HG02938 (cell line): ENCODE measurements around the gene NSMCE1.
"Not testable (repeated sequence)": the region's sequence is repeated elsewhere in the genome, so short reads cannot be mapped to it uniquely, and the experiment has no call there.

Source experiments
- ATAC-seq: cut with Tn5 transposase; IDR thresholded peaks from one replicate; pipeline ENCODE4 v1.9.1; 2021; ENCODE audit warnings: mild to moderate bottlenecking, moderate library complexity; ENCODE audit not compliant: unreplicated experiment

NSMCE1 gene

GRCh38 chr16:27220527-27220926, 48.0 kb downstream of the NSMCE1 start:
- ATAC-seq = no peak

DNA sequence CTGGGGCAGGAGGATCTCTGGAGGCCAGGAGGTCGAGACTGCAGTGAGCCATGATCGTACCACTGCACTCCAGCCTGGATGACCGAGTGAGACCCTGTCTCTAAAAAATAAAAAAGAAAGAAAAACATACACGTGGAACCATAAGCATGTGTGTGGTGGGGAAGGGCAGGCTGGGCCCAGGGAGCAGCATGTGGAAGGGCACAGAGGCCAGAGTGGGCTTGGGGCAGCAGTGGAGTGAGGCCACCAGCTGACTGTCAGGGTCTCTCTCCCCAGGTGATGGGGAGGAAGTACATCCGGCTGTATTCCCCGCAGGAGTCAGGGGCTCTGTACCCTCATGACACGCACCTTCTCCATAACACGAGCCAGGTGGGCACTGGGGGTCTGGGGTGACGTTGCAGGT, 48.5 kb downstream of the NSMCE1 start:
- ATAC-seq = no peak

DNA sequence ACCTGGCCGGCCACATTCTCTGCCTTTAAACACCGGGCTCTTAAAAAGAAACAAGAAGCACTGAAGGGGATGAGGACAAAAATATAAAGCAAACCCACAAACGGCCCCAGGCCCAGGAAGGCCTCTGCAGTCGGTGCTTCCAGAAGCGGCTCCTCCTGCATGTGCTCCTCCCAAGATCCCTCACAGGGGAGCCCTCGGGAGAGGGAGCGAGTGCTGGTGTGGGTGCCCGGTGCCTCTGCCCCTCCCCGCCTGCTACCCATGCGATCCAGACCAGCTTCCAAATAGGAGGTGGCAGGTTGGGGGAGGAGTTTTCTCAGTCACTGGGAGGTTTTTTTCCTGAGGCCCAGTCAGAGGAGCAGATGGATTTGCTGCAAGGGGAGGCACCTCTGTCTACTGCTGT, 49.4 kb downstream of the NSMCE1 start:
- no peak for ATAC-seq

GRCh38 chr16:27218756-27219155, 49.8 kb downstream of the NSMCE1 start:
- no peak for ATAC-seq

GRCh38 chr16:27217256-27217655, 51.3 kb downstream of the NSMCE1 start:
- ATAC-seq = no peak

DNA sequence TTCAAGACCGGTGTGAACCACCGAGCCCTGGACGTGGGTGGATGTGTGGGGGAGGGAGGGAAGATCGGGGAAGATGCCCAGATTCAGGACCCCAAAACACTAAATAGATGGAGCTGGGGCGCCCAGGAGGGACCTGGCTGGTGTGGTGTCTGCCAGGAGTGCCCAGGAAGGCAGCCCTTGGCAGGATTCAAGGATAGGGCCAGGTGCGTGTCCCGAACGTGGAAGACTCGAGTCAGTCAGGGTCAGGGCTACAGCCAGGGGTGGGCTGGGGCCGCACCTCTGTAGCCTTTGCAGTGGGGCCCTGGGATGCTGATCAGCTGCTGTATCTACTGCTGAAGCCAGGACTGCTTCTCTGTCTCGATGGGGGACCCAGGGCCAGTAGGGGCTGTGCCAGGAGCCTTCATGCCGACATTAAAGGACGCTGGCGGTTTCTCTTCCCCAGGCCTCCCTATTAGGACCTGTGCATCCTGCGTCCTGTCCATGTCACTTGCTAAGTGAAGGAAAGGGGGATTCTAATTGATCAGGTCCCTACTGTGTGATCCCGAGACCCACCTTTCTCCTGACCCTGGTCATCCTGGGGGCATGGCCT, 52.2 kb downstream of the NSMCE1 start:
- no peak for ATAC-seq

GRCh38 chr16:27215660-27216059, 52.9 kb downstream of the NSMCE1 start:
- ATAC-seq = no peak

GRCh38 chr16:27214084-27214961, 54.2 kb downstream of the NSMCE1 start:
- ATAC-seq = no peak

- ATAC-seq = no peak
Measured at GRCh38 chr16:27211026-27211425, 57.5 kb downstream of the NSMCE1 start.

GRCh38 chr16:27210174-27210573, 58.4 kb downstream of the NSMCE1 start:
- ATAC-seq = no peak

- no peak for ATAC-seq
Measured at GRCh38 chr16:27209591-27209990, 59.0 kb downstream of the NSMCE1 start.

DNA sequence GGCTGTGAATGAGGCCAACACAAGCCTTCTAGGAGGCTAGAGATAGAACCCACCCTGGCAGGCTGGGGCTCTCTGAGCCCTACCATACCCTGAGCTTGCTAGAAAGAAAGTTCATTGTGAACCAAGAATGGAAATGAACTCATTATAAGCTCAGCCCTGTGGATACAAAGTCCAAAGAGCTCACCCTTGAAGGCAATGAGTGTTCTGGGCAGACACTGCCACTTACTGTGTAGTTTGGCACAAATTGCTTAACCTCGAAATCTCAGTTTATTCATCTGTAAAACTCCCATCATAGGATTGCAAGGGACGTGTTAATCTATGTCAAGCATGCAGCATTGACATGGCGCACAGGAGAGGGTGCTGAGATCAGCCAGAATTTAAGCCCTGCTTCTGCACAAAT, 59.8 kb downstream of the NSMCE1 start:
- no peak for ATAC-seq

DNA sequence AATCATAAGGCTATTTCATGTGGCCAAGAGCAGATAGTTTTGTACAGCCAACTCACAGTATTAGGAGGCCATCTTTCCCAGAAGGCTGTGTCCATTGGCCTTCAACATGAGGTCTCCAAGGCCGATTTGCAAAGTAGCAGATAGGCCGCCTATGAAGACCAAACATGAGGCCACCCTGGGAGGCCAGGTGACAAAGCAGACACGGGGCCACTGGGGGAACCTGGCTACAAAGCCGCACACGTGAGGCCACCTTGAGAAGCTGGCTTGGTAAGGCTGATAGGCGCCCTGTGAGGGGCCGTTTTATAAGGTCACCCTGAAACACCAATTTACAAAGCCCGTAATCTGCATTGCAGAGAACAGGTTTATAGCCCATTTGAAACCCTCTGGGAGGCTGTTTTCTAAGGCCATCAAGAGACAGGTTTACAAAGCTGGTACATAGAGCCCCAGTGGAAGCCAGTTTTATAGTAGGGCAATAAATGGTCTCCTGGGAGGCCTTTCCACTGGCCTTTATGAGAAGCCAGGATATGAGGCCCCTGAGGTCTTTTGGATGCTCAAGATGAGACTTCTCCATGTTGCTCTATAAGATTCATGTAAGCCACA, 60.4 kb downstream of the NSMCE1 start:
- no peak for ATAC-seq

DNA sequence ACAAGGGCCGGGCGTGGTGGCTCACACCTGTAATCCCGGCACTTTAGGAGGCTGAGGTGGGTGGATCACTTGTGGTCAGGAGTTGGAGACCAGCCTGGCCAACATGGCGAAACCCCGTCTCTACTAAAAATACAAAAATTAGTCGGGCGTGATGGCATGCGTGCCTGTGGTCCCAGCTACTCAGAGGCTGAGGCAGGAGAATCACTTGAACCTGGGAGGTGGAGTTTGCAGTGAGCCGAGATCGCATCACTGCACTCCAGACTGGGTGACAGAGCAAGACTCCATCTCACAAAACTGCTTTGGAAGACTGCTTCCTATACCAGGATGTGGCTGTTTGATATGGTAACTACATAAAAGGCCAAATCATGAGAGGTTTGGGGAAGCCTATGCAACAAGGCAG, 61.5 kb downstream of the NSMCE1 start:
- not testable (repeated sequence) for ATAC-seq

DNA sequence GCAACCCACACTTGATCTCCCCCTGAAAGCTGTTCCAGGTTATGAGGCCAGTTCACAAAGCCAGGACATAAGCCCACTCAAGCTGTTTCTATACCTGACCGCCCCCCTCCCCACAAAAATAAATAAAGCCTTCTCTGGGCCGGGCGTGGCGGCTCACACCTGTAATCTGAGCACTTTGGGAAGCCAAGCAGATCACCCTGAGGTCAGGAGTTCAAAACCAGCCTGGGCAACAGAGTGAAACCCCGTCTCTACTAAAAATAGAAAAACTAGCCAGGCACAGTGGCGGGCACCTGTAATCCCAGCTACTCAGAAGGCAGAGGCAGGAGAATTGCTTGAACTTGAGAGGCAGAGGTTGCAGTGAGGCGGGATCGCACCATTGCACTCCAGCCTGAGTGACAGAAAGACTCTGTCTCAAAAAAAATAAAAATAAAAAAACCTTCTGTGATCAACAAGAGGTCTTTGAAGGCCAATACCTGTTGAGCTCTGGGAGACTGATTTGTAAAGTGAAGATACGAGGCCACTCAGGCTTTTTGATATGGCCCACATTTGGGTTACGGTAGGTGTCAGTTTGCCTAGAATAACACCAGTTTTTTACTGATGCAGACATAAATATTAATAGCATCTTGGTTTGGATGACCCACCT, 63.0 kb downstream of the NSMCE1 start:
- ATAC-seq = no peak

DNA sequence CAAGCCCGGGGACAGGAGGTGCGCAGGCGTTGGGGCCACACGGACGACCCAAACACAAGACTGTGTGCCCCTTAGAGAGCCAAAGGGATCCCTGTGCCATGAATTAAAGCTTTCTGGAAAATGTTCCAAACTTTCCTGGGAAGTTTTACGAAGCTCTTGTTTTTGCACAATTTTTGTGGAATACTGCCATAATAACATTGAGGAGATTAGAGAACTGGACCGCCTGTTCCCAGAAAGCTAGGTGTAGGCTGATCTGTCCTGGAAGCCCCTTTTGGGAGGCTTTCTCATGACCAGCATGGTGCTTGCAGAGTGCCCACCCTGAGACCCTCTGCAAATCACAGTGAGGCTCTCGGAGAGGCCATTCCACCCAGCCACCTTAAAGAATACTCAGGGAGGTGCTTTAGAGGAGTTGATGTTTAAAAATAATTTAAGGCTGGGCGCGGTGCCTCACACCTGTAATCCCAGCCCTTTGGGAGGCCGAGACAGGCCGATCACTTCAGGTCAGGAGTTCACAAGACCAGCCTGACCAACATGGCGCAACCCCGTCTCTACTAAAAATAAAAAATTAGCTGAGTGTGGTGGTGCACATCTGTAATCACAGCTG, 64.2 kb downstream of the NSMCE1 start:
- ATAC-seq = no peak

DNA sequence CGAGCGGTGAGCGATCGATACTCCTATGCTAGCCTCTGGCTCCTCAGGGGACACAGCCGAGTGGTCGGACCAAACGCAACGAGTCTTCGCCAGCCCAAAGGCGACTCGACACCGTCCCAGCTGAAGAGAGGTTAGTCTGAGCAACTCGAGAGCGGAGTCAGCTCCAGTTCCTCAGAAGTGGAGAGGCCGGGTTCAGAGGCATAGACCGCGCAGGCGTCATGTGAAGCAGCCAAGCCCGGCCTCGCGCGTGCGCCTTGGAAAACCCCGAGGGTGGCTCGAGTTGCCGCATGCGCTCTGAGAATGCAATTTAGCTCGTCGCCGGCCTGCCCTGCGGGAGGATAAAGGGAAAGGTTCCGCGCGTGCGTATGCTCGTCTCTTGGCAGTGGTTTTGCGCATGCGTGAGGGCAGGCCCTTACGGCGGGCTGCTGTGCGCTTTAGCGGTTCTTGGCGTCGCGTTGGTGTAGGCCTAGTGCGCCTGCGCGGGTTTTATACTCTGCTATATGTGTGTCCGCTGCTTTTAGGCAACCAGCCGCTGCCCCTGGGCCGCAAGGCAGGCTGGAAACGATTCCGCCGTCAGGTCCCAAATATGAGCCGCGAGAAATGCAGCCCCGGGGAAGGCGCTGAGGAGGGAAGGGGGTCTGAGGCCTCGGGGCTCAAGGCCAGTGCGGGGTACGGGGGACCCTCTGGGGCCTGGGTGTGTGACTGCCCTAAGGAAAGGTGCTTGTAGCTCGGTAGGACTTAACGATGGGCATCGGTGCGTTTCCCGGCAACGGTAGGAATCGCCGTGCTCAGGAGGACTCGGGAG, 64.9 kb downstream of the NSMCE1 start, which contains the start of gene KDM8:
TSS of gene KDM8 (plus strand) at position 20 of the 805 bp plus-strand sequence. CDS start 6,598 bp downstream, outside the sequence.
- ATAC-seq = peak; percentile 79

- peak; percentile 49 for ATAC-seq
Measured at GRCh38 chr16:27202923-27203506, 65.6 kb downstream of the NSMCE1 start.

GRCh38 chr16:27200914-27201313, 67.7 kb downstream of the NSMCE1 start:
- not testable (repeated sequence) for ATAC-seq

- ATAC-seq = peak; percentile 38
Measured at GRCh38 chr16:27199736-27200135, 68.8 kb downstream of the NSMCE1 start.
